ENCODE results near the gene NDUFA13.

The NDUFA13 gene

GRCh38 chr19:19534556-19535265, 18.7 kb downstream of the NDUFA13 start:
- no peak for DNase-seq

- DNase-seq, result no peak
Observed at GRCh38 chr19:19535311-19536191, 19.5 kb downstream of the NDUFA13 start.

GRCh38 chr19:19537075-19538048, 21.3 kb downstream of the NDUFA13 start:
- DNase-seq, result no peak

- peak; percentile 58 for DNase-seq
Observed at GRCh38 chr19:19538061-19538784, 22.2 kb downstream of the NDUFA13 start, which contains the start of gene CILP2. TSS of gene CILP2 (plus strand) at chr19:19538265. CDS start at chr19:19538350, 85 bp downstream.

- peak; percentile 2 for DNase-seq
Observed at GRCh38 chr19:19538785-19539166, 22.8 kb downstream of the NDUFA13 start.

GRCh38 chr19:19539698-19540063, 23.7 kb downstream of the NDUFA13 start:
- DNase-seq, result no peak

- DNase-seq, result peak; percentile 75
Observed at GRCh38 chr19:19540064-19540714, 24.2 kb downstream of the NDUFA13 start.

- peak; percentile 90 for DNase-seq
Observed at GRCh38 chr19:19540715-19541515, 24.9 kb downstream of the NDUFA13 start.

GRCh38 chr19:19541616-19542015, 25.6 kb downstream of the NDUFA13 start:
- no peak for DNase-seq

GRCh38 chr19:19542507-19542906, 26.5 kb downstream of the NDUFA13 start:
- no peak for DNase-seq

- no peak for DNase-seq
Observed at GRCh38 chr19:19543101-19543500, 27.1 kb downstream of the NDUFA13 start.

- DNase-seq, result no peak
Observed at GRCh38 chr19:19543640-19544039, 27.6 kb downstream of the NDUFA13 start.

GRCh38 chr19:19544257-19544953, 28.4 kb downstream of the NDUFA13 start:
- DNase-seq, result no peak

GRCh38 chr19:19544954-19545591, 29.0 kb downstream of the NDUFA13 start:
- DNase-seq, result no peak

- DNase-seq, result no peak
Observed at GRCh38 chr19:19545707-19546106, 29.7 kb downstream of the NDUFA13 start.

- DNase-seq, result no peak
Observed at GRCh38 chr19:19546751-19547162, 30.7 kb downstream of the NDUFA13 start.

GRCh38 chr19:19547674-19548336, 31.8 kb downstream of the NDUFA13 start:
- DNase-seq, result no peak

- DNase-seq, result no peak
Observed at GRCh38 chr19:19548915-19549759, 33.1 kb downstream of the NDUFA13 start.
